Stimulated activated CD4-positive, alpha-beta T cell treated with anti-CD3 and anti-CD28 coated beads, Interleukin-15, amount 100 ng/mL, for 48 hours (primary cell): Measurements from ENCODE around the gene RSBN1L.
A peak's percentile ranks its signal among the peaks of the same experiment; 100 is the strongest.
"Not testable (repeated sequence)": the region's sequence is repeated elsewhere in the genome, so short reads cannot be mapped to it uniquely, and the experiment has no call there.

ENCODE experiments used
- DNase-seq, 2 donors: peaks; one replicate each; pipeline ENCODE4 v3.0.0-alpha.2; 2020; ENCODE audit warnings: low read depth in 2 of 2

Gene RSBN1L

GRCh38 chr7:77770316-77770715 lies 74.1 kb downstream of the RSBN1L start:
- no peak for DNase-seq

- DNase-seq: no peak
These were observed 75.6 kb downstream of the RSBN1L start for GRCh38 chr7:77771901-77772300.

DNA sequence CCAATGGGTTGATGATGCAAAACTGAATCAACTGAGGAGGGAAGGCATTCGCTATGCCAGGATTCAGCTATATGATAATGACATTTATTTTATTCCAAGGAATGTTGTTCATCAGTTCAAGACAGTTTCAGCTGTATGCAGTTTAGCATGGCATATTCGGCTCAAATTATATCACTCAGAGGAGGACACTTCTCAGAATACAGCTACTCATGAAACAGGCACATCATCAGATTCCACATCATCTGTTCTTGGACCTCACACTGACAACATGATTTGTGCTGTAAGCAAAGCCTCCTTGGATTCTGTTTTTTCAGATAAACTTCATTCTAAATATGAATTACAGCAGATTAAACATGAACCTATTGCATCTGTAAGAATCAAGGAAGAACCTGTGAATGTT lies 82.3 kb downstream of the RSBN1L start:
- no peak for DNase-seq

DNA sequence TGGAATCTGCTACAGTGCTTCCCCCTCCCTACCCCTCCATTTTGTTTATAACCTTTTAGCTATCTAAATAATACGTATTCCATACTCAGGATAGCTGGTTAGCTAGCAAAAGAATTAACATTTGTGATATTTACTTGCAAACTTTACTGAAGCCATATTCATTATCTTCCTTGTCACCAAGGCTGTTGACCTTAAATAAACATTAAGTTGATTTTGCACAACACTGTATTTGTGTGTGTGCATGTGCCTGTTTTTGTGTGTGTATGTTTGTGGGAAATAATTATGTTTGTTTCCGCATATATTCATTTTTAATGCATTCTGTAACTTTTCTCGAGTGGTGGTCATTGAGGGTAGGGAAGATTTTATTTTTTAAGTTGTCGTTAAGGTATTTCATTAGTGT lies 86.1 kb downstream of the RSBN1L start:
- DNase-seq: no peak

DNA sequence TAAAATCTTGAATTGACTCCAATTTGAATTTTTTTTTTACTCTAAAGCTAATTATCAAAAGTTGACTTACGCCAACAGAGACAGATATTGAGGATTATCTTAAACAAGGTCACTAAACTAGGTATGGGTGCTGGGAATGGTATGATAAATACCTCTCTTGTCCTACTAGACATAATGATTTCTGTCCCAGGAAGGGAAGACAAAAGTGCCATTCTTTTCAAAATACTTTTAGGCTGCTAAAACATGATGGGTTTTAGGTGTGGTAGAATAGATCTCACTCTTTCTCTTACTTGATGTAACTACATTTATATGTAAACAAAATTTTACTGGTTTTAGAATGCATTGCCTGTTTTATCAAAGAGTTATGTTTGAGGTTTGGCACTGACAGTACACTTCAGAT lies 86.9 kb downstream of the RSBN1L start:
- no peak for DNase-seq

DNA sequence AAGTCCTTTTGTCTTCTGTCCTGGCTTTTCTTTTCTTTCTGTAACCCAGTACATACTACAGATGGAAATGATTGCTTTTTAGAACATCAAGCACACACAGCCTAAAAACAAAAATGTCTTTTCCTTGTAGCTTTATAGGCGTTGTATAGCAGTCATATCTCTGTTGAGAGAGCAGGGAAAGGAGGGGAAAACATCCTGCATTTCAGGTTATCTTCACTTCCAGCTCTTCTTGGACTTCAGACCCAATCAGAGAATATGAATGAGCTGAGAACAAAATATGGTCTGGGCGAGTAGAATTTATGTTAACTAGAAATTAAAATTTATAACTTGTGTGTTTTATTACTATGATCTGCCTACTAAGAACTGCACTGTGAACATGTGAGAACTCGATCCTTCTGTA lies 87.3 kb downstream of the RSBN1L start:
- no peak for DNase-seq

GRCh38 chr7:77784426-77784825 lies 88.2 kb downstream of the RSBN1L start:
- DNase-seq: not testable (repeated sequence)

DNA sequence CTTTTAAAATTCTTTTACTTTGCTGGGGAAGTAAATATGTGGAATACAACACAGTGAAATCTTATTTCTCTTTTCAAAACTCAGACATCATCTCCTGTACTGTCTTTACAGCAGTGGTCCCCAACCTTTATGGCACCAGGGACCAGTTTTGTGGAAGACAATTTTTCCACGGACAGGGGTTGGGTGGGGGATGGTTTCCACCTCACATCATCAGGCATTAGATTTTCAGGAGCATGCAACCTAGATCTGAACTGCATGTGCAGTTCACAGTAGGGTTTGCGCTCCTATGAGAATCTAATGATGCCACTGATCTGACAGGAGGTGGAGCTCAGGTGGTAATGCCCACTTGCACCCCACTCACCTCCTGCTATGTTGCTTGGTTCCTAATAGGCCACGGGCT lies 89.8 kb downstream of the RSBN1L start:
- no peak for DNase-seq

- no peak for DNase-seq
These were observed 90.5 kb downstream of the RSBN1L start for GRCh38 chr7:77786741-77787140.

DNA sequence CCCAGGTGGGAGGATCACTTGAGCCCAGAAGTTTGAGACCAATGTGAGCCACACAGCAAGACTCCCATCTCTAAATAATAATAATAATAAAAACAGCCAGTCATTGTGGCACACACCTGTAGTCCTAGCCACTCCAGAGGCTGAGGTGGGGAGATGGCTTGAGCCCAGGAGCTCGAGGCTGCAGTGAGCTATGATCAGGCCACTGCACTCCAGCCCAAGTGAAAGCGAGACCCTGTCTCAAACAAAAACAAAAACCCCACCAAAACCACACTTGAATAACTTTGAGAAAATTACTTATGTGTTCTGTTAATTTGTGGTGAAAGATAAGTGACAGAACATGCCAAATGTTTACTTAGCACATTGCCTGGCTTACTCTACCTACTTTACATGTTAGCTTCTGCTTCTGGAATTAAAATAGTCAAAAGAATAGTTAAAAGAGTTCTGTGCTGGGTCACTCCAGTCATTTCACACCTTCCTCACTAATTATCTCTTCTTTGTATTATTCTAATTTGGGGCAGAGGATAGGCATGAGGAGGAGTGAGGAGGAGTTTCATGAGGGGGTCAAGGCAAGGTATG lies 92.2 kb downstream of the RSBN1L start:
- no peak for DNase-seq

DNA sequence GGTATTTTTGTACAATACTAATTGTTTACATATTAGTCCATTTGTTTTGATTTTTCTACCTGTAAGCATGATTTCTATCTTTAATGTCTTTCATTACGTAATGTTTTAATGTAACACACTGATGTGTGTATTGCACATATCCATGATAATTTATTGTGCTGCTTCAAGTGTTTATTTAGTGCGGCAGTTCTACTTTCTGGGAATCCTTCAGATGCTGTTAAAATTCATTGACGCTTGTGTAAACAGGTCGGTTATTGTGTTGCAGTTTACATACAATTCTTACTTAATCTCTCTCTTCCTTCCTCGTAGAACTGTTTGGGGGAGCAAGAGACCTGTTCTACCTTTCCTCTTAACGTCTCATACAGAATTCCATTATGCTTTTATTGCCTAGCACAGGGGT lies 95.1 kb downstream of the RSBN1L start:
- no peak for DNase-seq

DNA sequence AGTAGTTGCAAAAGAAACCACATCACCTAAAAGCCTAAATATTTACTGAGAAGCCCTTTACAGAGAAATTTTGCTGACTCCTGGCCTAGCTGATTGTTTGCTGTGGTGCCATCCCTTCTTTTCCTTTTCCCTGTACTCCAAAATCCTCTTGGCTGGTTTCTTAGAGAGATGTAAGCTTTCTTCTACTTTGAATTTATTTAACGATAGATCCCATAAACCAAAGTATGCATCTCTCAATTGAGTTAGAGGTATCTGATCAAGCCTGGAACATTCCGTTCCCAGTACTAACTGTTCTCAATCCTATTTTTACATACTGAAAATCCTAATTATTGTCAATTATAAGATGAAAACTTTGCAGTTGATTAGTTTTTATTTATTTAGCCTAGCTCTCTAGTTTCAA lies 95.7 kb downstream of the RSBN1L start:
- DNase-seq: no peak

DNA sequence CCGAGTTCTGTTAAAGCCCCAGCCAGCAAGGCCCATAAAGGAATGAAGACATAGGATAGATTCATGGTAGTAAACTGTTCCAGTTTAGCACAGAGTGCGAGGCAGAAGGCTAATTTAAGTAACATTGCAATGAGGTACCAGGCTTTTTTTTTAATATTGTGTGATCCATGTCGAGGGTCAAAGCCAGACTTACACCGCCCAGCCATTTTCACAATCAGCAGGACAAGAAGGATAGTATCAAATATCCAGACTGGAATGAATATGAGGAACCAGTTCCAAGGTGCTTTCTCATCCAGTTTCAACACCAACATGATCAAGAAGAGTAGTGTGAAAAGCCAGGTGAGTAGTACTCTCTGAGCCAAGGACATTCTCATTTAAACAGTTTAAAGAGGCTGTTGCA lies 97.7 kb downstream of the RSBN1L start:
- no peak for DNase-seq

DNA sequence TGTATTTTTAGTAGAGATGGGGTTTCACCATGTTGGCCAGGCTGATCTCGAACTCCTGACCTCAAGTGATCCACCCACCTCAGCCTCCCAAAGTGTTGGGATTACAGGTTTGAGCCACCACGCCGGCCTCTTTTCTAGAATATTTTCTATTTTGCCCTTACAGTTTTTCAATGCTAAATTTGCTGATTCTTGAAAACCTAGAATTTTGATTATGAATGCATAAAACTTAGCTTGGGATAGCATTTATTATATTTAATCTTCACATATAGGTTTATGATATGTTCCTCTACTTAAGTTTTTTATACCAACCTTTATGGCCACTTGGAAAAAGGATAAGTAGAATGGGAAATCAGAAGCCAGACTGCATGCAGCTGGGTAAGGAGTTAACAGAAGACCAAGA lies 99.8 kb downstream of the RSBN1L start:
- no peak for DNase-seq

- no peak for DNase-seq
These were observed 100.7 kb downstream of the RSBN1L start for GRCh38 chr7:77796960-77797359.

- no peak for DNase-seq
These were observed 101.6 kb downstream of the RSBN1L start for GRCh38 chr7:77797734-77798393.

DNA sequence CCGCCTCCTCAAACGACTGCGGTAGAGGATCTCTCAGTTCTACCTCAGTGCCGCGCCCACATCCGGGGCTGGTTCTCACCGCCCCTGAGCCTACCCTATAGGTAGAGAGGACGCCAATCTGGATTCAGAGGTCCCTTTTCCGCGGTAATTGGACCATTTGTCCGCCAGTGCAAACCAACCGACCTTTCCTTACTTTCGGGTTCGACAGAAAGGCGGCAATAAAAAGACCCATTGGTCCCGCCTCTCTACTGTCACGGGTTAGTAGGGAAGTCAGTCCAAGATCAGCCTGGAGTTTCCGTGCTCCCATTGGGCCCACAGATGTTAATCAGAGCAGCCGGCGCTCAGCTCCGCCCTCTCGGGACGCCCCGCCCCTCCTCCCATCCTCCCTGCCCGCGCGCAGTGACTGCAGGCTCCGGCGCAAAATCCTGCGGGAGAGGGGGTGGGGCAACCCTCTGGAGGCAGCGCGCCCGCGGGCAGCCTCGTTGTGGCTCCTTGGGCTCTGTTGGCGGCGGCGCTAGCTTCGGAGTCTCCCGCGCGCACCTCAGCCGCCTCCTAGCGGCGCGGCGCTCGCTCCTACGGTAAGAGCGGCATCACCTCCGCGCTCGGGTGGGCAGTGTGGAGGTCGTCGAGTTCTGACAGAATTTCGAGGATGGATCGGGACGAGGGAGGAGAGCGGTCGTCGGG lies 102.3 kb downstream of the RSBN1L start, which contains the start of the genes PHTF2 and TMEM60:
TSS of gene PHTF2 (plus strand) at position 380 of the 684 bp plus-strand sequence.
TSS of gene TMEM60 (minus strand) at position 41 of the 684 bp plus-strand sequence. CDS start 4,061 bp downstream, outside the sequence.
- peak; percentile 88 to 89 for DNase-seq

DNA sequence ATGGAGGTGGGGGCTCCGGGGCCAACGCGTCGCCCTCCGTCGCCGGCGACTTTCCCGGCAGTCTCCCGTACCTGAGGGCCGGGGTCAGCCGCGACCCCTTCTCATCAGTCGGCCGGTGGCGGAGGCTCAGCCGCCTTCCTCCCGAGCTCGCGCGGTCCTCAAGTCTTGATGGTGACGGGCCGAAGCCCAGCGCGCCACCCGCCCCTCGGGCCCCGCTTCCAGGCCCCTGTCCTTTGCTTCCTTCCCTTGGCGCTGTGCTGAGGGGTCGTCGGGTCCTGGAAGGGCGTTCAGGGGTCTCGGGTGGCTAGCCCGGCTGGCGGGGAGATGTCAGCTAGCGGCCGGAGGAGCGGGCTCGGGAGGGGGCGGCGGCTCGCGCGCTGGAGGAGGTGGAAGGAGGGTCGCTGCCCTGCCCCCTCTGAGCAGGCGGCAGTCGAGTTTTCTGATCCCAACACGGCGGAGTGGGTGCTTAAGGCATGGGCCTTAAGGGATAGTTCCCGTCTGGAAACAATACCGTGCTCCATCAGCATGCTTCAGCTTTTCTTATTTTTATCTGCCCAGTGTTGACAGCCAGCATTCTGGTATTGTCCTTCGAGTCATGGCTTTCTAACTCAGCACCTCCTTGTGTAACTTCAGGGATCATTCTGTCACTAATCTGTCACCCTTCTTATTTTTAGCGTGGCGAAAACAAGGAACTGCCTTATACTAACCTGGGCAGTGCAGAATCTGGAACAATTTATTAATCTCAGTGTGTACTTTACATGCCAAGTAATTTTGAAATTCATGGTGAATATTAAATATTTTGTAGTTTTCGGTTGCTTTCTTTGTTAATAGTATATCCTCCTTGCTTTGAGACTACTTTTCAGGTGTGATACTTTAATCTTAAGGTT lies 103.1 kb downstream of the RSBN1L start:
- peak in 1 of 2 donors; percentile 11 for DNase-seq

GRCh38 chr7:77800158-77800557 lies 103.9 kb downstream of the RSBN1L start:
- no peak for DNase-seq

DNA sequence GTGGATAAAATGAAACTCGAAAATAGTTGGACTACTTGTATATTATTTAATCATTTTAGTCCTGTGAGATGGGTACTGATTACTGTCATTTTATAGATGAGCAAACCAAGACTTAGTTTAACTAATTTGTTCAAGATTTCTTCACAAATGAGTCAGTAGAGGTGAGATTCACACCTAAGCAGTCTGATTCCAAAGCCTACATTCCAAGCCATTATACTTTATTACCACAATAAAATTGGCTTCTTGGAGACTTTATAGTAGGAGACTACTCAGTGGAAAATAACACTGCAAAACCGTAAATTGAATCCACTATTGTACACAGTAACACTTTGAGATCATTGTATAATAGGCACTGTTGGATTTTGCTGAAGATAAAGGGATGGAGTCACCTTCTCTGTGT lies 104.5 kb downstream of the RSBN1L start:
- no peak for DNase-seq

DNA sequence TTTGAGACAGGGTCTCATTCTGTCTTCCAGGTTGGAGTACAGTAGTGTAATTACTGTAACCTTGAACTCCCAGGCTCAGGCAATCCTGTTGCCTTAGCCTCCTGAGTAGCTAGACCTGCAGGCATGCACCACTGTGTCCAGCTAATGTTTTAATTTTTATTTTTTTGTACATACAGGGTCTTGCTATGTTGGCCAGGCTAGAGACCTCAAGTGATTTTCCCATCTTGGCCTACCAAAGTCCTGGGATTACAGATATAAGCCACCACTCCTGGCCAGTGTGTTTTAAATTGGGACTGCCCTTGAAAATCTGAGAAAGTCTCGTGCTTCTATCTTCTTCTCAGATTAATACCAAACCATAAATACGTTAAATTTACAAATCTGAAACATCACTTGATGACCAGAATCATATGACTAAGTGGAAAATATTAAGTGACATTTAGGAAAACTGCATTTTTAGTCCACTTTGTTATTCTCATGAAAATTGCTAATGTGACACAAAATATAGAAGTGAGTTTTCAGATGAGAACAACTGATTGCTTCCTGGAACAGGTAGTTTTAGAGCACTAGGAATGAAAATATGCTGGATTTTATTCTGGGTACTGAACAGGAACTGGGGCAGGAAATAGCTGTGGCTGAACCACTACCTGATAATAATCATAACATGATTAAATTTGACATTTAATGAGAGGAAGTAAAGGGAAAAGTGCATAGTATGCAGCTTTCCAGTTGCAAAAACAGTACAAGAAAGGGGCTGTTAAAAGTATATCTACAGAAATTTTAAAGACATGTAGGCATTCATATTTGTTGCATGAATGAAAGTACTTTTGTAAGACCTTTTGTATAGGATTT lies 106.5 kb downstream of the RSBN1L start:
- DNase-seq: no peak
